Heart left ventricle (tissue), 13 donors: ENCODE data around the gene DKC1.

ENCODE experiments used
- POLR2A ChIP-seq, 2 donors: fragments of 450-650 bp; IDR thresholded peaks; one replicate each; pipeline ENCODE4 v1.6.1; 2017; ENCODE audit warnings: antibody characterized with exemption in 2 of 2, mild to moderate bottlenecking in 2 of 2, moderate library complexity in 2 of 2
- TF ChIP-seq, protein P1 (sequence below), 12 donors: fragments of 200-600 bp; sonication (generic) in 4 of 12; IDR thresholded peaks; one replicate each; pipeline versions ENCODE4 v1.5.0 to v1.8.0; 2018 to 2022; ENCODE audit warnings: antibody characterized with exemption in 12 of 12, mild to moderate bottlenecking in 5 of 12
- donor health status: ischemic (EF 13 %, LVEDD 7.1; RV severe dilation, severe dysfunction).
- donor health status: DM: no; HTN: yes; CAD: no.
- donor health status: DM: no; HTN: no; CAD: no.
- donor health status: ischemic (EF 25% LVEDD 6.9; RV normal size, moderate dysfunction).
- donor health status: ischemic (EF 25% LVEDD 5.7; RV mildly dilated, moderate dysfunction).
- donor health status: ischemic (EF 35%, LVEDD 5.7; RV mildly dilated, moderate dysfunction).
- donor health status: nonischemic (EF 11% LVEDD 7.7; RV severe dilation, severe dysfunction).
- donor health status: DM: yes; HTN: yes; CAD: no.
- donor health status: PGD.
- donor health status: ischemic (EF 29% LVEDD 5.4; RV normal size, mild dysfunction).
- donor health status: nonischemic (EF 23%, LVEDD 6.1; RV moderate dilation, normal function).

DNA sequence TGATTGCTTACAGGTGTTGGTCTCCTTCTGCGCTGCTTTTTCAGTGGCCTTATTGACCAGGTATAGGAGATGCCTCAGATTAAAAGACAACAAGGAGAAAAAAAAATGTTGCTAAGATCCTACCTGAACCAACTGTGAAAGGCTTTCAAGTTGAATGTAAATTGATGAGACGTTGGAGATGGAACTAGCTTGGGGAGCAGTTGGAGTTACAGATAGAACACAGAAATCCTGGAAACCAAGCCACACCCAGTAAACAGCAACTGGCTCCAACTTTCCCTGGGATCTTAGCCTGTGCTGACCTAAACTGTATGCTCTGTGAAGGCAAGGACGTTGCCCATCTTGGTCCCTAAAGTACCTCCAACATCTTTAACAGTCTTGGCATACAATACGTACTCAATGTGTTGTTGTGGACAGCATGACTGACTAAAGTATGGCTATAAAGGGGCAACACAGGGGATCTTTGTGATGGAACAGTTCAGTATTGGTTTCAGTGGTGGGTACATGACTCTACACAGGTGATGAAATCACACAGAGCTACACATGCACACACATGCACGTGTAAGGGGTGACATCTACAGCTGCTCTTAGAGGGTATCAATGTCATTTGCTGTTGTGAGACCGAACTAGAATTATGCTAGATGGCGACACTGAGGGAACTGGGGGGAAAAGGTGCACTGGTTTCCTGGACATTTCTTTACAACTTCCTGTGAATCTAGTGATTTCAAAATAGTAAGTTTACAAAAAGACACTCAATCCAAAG is 34.1 kb upstream of the DKC1 start:
- TF ChIP-seq, protein P1, sequence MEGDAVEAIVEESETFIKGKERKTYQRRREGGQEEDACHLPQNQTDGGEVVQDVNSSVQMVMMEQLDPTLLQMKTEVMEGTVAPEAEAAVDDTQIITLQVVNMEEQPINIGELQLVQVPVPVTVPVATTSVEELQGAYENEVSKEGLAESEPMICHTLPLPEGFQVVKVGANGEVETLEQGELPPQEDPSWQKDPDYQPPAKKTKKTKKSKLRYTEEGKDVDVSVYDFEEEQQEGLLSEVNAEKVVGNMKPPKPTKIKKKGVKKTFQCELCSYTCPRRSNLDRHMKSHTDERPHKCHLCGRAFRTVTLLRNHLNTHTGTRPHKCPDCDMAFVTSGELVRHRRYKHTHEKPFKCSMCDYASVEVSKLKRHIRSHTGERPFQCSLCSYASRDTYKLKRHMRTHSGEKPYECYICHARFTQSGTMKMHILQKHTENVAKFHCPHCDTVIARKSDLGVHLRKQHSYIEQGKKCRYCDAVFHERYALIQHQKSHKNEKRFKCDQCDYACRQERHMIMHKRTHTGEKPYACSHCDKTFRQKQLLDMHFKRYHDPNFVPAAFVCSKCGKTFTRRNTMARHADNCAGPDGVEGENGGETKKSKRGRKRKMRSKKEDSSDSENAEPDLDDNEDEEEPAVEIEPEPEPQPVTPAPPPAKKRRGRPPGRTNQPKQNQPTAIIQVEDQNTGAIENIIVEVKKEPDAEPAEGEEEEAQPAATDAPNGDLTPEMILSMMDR (IDR thresholded peaks at IDR 0.05), result no peak
- no peak for TF ChIP-seq POLR2A (IDR thresholded peaks at IDR 0.05)
